HUES64 (cell line): ENCODE results near the gene CLRN1.

Source experiments
- H3K27ac ChIP-seq: 2 replicates; pipeline ENCODE4 v1.7.0; 2013; ENCODE audit warnings: low read depth, low read length, inconsistent platforms
- H3K27me3 ChIP-seq: 2 replicates; pipeline ENCODE4 v1.6.1; 2013; ENCODE audit warnings: mild to moderate bottlenecking, low read length; ENCODE audit not compliant: insufficient read depth
- H3K36me3 ChIP-seq: 2 replicates; pipeline ENCODE4 v1.6.1; 2013; ENCODE audit warnings: mild to moderate bottlenecking, low read length; ENCODE audit not compliant: insufficient read depth
- H3K4me1 ChIP-seq: 2 replicates; pipeline ENCODE4 v1.6.1; 2013; ENCODE audit warnings: mild to moderate bottlenecking, low read length, moderate library complexity; ENCODE audit not compliant: insufficient read depth
- H3K4me3 ChIP-seq: 2 replicates; pipeline ENCODE4 v1.5.1; 2013; ENCODE audit warnings: mild to moderate bottlenecking, low read length, moderate library complexity
- H3K9ac ChIP-seq: 2 replicates; pipeline ENCODE4 v1.6.1; 2013; ENCODE audit warnings: mild to moderate bottlenecking, low read depth, low read length
- H3K9me3 ChIP-seq: 2 replicates; pipeline ENCODE4 v1.6.1; 2013; ENCODE audit warnings: low read depth, low read length; ENCODE audit not compliant: insufficient read depth
- WGBS: fragments of 150-250, 120-280 bp; methylation state at CpG from one replicate; pipeline ENCODE4 v1.1.7; 2013; ENCODE audit warnings: missing lambda C conversion rate; 5-methylcytosine and 5-hydroxymethylcytosine counted together

CLRN1 gene

DNA sequence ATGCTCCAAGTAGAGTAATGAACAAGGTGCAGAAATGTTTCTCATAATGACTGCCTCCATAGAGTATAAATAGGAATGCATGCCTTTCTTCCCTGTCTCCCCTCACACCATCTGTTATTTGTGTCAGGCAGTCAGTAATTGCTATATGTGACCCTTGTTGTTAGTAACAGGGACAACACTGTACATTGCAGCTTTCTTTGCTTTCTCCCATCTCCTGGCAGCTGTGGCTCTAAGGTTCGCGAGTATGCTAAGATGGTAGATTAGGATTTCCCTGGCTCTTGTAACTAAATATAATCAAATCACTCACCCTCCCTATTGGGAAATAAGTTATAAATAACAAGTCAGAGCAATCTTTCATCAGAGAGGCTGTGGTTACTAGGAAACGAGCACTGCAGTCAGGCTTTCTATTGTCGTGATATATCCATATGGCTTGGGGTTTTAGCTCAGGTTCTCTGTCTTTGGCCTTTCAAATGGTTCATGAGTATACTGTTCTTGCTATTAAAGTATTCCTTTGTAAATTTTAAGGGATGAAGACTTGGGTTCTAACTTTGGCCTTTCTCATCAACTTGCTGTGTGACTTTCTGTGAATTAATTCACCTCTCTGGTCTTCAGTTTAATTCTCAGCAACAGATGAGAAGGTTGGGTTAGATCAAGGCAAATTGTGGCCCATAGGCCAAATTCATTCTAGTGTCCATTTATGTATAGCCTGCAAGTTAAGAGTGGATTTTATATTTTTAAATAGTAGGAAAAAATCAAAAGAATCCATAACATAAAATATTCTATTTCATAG lies 59.2 kb downstream of the CLRN1 start:
- Histone ChIP-seq H3K27ac (no peak overlapping the region), H3K4me1 (no peaks in the 10 kb centered on the region; the same call in 1 of the 2 replicates), H3K4me3 (no peak overlapping the region), H3K27me3 (no peaks in the 10 kb centered on the region), H3K9me3 (no peaks in the 10 kb centered on the region), H3K9ac (no peak overlapping the region), H3K36me3 (no peaks in the 10 kb centered on the region)
- 98% methylated on average over 2 of the region's 4 CpGs for WGBS

DNA sequence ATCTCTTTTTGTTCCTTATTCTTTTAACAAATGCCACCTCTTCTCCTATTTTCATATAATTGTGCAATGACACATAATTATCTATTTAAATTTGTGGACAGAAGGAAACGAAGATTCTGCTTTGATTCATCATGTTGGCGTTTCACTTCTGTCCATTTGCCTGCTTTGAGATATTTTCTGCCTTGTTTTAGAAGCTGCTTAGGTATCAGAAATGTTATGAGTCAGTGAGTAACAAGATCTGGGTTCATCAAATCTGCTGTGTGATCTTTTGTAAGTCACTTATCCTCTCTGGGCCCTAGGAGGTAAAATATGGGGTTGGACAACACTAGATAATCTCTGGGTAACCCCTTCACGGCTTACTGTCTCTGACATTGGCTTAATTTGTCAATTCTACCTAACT lies 60.0 kb downstream of the CLRN1 start:
- H3K27ac ChIP-seq: no peak overlapping the region
- no peaks in the 10 kb centered on the region for H3K9me3 ChIP-seq
- WGBS: 95% methylated on average over 3 of the region's 3 CpGs
- no peaks in the 10 kb centered on the region; the same call in 1 of the 2 replicates for H3K4me1 ChIP-seq
- H3K9ac ChIP-seq: no peak overlapping the region
- H3K4me3 ChIP-seq: no peak overlapping the region
- no peaks in the 10 kb centered on the region for H3K27me3 ChIP-seq
- H3K36me3 ChIP-seq: no peaks in the 10 kb centered on the region

DNA sequence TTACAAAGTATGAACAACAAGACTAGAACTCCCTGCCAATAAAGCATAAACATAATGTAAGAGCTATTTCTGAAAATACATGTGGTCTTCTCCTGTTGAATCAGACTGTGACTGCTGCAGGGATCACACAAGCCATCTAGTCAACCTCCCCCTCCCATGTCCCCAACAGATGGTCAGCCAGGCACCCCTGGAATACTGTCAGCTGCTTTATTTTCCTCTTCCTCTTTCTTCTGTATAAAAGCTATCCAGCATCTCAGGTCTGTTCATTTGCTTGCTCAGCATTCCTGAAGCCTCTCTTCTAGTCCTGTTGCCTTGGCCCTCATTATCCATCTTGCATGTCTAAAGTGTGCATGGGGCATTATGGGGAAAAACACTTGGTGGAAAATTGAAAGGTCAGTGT lies 60.8 kb downstream of the CLRN1 start:
- Histone ChIP-seq H3K9ac (no peak overlapping the region), H3K4me3 (no peak overlapping the region), H3K27ac (no peak overlapping the region), H3K27me3 (no peaks in the 10 kb centered on the region), H3K9me3 (no peaks in the 10 kb centered on the region), H3K36me3 (no peaks in the 10 kb centered on the region), H3K4me1 (no peaks in the 10 kb centered on the region; the same call in 1 of the 2 replicates)

DNA sequence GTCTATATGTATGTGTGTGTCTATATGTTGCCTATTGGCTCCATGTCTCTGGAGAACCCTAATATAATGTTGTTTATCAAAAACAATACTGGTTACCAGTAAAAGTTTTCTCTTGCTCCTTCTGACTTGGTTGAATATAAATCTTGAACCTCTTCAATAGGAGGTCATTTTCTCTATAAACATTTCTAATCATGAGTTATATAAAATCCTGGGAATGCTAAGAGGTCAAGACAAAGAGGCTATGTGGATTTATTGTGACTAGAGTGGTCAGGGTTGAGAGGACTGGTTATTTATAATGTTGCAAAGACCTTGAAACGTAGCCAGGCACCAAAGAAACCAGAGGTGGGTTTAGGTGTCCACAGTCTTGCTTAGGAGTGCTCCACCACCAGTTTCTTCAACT lies 66.1 kb downstream of the CLRN1 start:
- 96% methylated on average over 1 of the region's 1 CpG for WGBS
- H3K27ac ChIP-seq: no peak overlapping the region
- H3K4me1 ChIP-seq: no peaks in the 10 kb centered on the region; the same call in 1 of the 2 replicates
- H3K4me3 ChIP-seq: no peak overlapping the region
- H3K9me3 ChIP-seq: no peaks in the 10 kb centered on the region
- no peaks in the 10 kb centered on the region for H3K27me3 ChIP-seq
- H3K36me3 ChIP-seq: no peaks in the 10 kb centered on the region
- H3K9ac ChIP-seq: no peak overlapping the region

DNA sequence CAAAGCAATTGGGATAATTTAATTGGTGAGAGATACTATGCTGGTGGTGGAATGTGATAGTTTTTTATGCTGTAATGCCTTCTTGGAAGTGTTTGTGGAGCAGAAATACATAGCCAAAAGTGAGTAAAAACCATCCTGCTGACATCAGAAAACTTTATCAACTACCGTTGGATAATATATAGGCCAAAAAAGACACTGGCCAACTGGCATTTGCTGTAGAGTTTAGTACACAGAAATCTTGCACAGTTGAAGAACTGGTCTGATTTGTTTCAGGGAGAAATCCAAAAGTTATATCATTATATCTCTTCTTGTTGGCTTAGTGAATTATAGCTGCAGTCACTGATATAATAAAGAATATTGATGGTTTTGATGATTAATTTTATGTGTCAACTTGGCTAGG lies 66.8 kb downstream of the CLRN1 start:
- no peak overlapping the region for H3K27ac ChIP-seq
- H3K4me1 ChIP-seq: no peaks in the 10 kb centered on the region; the same call in 1 of the 2 replicates
- 89% methylated on average over 1 of the region's 1 CpG for WGBS
- H3K36me3 ChIP-seq: no peaks in the 10 kb centered on the region
- H3K4me3 ChIP-seq: no peak overlapping the region
- no peaks in the 10 kb centered on the region for H3K27me3 ChIP-seq
- no peaks in the 10 kb centered on the region for H3K9me3 ChIP-seq
- no peak overlapping the region for H3K9ac ChIP-seq

DNA sequence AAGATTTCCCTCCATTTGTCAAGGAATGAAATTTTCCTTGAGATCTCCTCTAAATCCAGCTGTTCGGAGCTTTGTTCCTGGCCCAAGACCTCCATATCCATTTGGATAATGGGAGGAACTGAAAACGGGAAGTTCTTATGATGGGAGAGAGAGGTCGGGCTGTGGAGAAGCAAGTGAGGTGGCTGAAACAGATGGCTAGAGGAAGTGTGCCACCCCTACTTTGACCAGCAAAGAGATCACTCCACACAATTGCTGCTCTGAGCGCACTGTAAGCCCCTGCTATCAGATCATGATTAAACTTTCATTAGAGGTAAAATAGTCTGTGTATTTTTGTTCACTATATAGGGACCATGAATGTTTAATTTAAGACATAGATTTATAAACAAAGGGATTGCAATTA lies 67.2 kb downstream of the CLRN1 start, which contains the start of gene MINDY4B:
TSS of gene MINDY4B (minus strand) at position 101 of the 400 bp plus-strand sequence. CDS start at position 101, 0 bp downstream.
- Histone ChIP-seq H3K9ac (no peak within 1 kb of the TSS), H3K27ac (no peak within 1 kb of the TSS), H3K4me3 (no peak within 1 kb of the TSS), H3K4me1 (no peaks in the 10 kb centered on the region; the same call in 1 of the 2 replicates), H3K36me3 (no peaks in the 10 kb centered on the region), H3K9me3 (no peaks in the 10 kb centered on the region), H3K27me3 (no peaks in the 10 kb centered on the region)
- 93% methylated on average over 4 of the region's 4 CpGs for WGBS

DNA sequence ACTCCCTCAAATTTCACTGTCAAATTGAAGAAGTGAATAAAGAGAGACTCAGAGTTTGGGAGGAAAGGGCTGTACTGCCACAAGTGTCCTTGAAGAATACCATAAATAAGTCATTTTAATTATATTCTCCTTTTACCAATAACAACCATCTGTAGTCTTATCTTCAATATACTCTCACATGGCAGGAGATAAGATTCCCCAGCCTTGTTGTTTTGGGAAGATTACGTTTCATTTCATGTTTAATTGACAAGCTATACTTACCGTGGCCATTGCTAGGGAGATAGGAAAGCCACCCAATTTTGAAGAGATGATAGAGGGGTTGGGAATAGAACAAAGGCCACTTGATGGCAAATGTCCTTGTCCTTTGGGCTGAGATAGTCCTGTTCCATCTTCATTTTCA lies 69.5 kb downstream of the CLRN1 start:
- H3K27ac ChIP-seq: no peak overlapping the region
- WGBS: 94% methylated on average over 2 of the region's 2 CpGs
- no peak overlapping the region for H3K9ac ChIP-seq
- no peaks in the 10 kb centered on the region for H3K9me3 ChIP-seq
- no peaks in the 10 kb centered on the region for H3K27me3 ChIP-seq
- no peaks in the 10 kb centered on the region for H3K36me3 ChIP-seq
- no peak overlapping the region for H3K4me3 ChIP-seq
- no peaks in the 10 kb centered on the region for H3K4me1 ChIP-seq

DNA sequence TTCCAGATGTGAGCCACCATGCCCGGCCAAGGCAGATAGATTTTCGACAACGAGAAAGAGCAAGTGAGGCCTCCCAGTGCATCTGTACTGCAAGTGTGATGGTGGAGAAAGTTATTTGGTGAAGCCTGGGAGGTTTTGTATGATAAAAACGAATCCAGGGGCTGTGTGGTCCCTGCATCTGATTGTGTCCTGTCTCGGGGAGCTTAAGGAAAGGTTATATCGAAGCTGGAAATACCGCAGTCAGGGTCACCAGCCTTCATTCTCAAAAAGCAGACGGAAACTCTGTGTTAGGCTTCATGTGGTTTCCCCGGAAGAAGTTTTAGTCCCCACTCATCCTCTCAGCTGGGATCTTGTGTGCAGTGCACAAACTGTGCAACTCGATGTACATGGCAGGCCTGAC lies 70.7 kb downstream of the CLRN1 start:
- H3K9me3 ChIP-seq: no peaks in the 10 kb centered on the region
- no peaks in the 10 kb centered on the region for H3K4me1 ChIP-seq
- H3K27me3 ChIP-seq: no peaks in the 10 kb centered on the region
- 93% methylated on average over 10 of the region's 10 CpGs for WGBS
- H3K36me3 ChIP-seq: no peaks in the 10 kb centered on the region
- H3K4me3 ChIP-seq: no peak overlapping the region
- H3K27ac ChIP-seq: no peak overlapping the region
- H3K9ac ChIP-seq: no peak overlapping the region

DNA sequence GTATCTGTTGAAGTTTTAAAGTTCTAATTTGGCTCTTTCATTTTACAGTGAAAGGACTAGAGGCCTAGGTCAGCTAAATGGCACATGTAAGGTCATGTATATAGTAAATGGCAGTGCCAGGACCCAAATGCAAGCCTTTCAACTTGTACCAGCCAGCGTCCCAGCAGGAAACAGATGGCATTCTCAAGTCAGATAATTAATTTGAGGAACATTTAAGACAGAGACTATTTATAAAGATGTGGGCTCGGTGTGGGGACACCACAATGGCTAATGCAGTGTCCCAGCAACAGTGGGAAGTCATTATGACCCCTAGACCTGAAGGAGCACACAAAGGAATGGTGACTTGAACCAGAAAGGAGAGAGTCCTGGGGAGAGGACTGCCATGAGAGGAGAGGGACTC lies 73.4 kb downstream of the CLRN1 start:
- Histone ChIP-seq H3K36me3 (no peaks in the 10 kb centered on the region), H3K4me3 (no peak overlapping the region), H3K27ac (no peak overlapping the region), H3K4me1 (no peaks in the 10 kb centered on the region), H3K27me3 (no peaks in the 10 kb centered on the region), H3K9ac (no peak overlapping the region), H3K9me3 (no peaks in the 10 kb centered on the region)
- WGBS: 95% methylated on average over 2 of the region's 2 CpGs

DNA sequence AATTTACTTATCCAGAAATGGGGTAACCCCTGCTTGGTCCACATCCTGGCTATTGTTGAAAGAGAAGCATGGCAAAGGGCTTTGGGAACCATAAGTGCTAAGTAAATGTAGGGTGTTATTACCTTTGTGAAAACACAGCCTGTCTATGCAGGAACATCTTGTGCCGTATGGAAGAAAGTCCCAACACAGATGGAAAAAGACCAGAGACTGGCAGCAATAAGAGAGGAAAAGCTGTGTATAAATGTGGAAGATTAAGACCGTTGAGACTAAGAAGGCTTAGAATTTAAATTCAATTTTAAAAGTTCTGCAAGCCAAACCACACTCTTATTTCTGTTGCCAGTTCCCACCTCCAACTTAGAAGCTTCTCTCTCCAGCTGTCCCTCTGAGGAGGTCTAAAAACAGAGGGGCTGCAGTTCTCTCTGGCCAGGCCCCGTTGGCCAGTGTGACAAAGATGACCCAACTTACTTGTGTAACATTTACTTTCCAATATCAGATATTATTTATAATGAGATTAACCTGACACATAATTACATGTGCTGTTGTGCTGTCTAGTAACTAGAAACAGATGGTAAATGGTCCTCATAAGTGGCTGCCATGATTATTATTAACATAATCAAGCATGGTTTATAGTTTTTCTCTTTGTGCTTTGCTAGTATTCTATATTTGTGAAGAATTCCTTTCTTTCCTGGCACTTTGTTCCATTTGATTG lies 74.3 kb downstream of the CLRN1 start:
- Histone ChIP-seq H3K9me3 (no peaks in the 10 kb centered on the region), H3K27me3 (no peaks in the 10 kb centered on the region), H3K4me3 (no peak overlapping the region), H3K4me1 (no peaks in the 10 kb centered on the region), H3K36me3 (no peaks in the 10 kb centered on the region), H3K9ac (no peak overlapping the region), H3K27ac (no peak overlapping the region)
- WGBS: 91% methylated on average over 3 of the region's 3 CpGs

DNA sequence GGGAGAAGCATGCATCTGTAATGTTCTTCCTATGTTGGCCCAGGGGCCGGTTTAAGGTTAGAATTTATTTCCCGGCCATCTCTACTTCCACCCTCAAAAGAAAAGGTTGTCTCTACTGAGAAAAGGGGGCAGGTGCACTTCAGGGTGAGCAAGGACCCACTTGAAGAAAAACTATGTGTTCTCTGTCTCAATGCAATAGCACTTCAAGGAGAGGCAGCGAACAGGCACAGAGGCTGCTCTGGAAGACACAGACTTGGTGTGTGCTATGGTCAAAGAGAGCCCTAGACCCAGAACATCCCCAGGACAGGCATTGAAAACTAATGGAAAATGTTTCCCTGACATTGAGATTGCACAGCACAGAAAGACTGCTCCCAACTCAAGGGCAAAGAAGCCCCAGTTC lies 74.9 kb downstream of the CLRN1 start:
- no peaks in the 10 kb centered on the region for H3K27me3 ChIP-seq
- WGBS: 100% methylated on average over 2 of the region's 3 CpGs

More for the DNA sequence above, 74.9 kb downstream of the CLRN1 start:
- Histone ChIP-seq H3K4me1 (no peaks in the 10 kb centered on the region), H3K4me3 (no peak overlapping the region), H3K9me3 (no peaks in the 10 kb centered on the region), H3K27ac (no peak overlapping the region), H3K9ac (no peak overlapping the region), H3K36me3 (no peaks in the 10 kb centered on the region)
